HUES48 (cell line): Measurements from ENCODE around the gene PALM.
"Not testable (repeated sequence)": the region's sequence is repeated elsewhere in the genome, so short reads cannot be mapped to it uniquely, and the experiment has no call there.

Source experiments
- H3K27ac ChIP-seq: one replicate; pipeline ENCODE4 v1.7.0; 2013; ENCODE audit warnings: low read depth, low read length, inconsistent platforms
- H3K27me3 ChIP-seq: 2 replicates; pipeline ENCODE4 v1.6.1; 2013; ENCODE audit warnings: mild to moderate bottlenecking, low read length; ENCODE audit not compliant: control insufficient read depth, insufficient read depth
- H3K36me3 ChIP-seq: 2 replicates; pipeline ENCODE4 v1.6.1; 2013; ENCODE audit warnings: low read length; ENCODE audit not compliant: control insufficient read depth, insufficient read depth
- H3K4me1 ChIP-seq: 2 replicates; pipeline ENCODE4 v1.6.1; 2013; ENCODE audit warnings: mild to moderate bottlenecking, low read length; ENCODE audit not compliant: control insufficient read depth, insufficient read depth
- H3K4me3 ChIP-seq: 2 replicates; pipeline ENCODE4 v1.5.1; 2013; ENCODE audit warnings: mild to moderate bottlenecking, low read depth, low read length
- H3K9ac ChIP-seq: 2 replicates; pipeline ENCODE4 v1.6.1; 2013; ENCODE audit warnings: mild to moderate bottlenecking, low read depth, low read length, moderate library complexity
- H3K9me3 ChIP-seq: 2 replicates; pipeline ENCODE4 v1.6.1; 2013; ENCODE audit warnings: low read length; ENCODE audit not compliant: control insufficient read depth, insufficient read depth

PALM gene

GRCh38 chr19:668675-669434, 39.9 kb upstream of the PALM start:
- not testable (repeated sequence) for H3K9me3 ChIP-seq, H3K27ac ChIP-seq, H3K4me3 ChIP-seq, H3K27me3 ChIP-seq, H3K9ac ChIP-seq, H3K4me1 ChIP-seq, H3K36me3 ChIP-seq

DNA sequence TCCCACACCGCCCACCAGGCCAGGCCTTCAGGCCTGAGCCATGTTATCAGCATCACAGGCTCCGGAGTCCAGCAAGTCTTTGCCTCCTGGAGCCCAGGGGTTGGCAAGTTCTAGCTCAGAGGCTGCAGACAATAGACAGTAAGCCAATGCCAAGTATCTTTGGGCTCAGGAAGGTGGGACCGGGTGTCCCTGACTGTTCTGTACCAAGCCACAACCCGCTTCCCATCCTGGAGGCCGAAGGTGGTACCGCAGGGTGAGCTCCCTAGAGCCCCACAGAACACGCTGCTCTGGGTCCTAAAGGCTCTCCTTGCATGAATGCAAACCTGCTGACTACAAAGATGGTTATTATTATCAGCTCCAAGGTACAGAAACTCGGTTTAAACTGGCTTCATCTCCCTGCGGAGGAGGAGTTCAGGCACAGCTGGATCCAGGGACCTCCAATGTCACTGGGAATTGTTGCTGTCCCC, 38.1 kb upstream of the PALM start:
- H3K36me3 ChIP-seq = no peaks in the 10 kb centered on the region
- peaks cover 7% of the 10 kb centered on the region for H3K27me3 ChIP-seq

DNA sequence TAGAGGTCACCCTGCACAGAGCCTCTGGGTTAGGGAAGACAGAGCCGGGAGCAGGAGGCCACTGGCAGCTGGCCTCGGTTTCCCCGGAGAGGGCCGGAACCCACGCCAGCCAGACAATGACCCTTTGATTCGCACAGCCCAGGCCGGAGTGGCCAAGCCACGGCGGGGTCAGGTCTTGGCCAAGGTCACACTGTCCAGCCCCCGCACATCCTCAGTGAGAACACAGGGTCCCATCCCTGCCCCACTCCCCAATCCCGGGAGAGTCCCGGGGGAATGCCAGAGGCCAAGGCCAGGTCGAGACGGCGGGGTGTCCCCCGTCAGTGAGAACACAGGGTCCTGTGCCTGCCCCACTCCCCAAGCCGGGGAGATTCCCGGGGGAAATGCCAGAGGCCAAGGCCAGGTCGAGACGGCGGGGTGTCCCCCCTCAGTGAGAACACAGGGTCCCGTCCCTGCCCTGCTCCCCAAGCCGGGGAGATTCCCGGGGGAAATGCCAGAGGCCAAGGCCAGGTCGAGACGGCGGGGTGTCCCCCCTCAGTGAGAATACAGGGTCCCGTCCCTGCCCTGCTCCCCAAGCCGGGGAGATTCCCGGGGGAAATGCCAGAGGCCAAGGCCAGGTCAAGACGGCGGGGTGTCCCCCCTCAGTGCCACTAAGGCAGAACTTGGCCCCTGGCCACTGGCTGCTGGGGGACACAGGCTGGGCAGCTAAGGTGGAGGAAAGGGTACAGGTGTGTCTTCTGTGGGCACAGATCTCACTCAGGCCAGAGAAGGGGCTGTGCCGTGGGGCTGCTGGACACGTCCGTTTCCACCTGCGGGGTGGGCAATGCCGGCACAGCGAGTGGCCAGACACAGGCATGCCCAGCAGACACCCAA, 34.2 kb upstream of the PALM start:
- Histone ChIP-seq H3K36me3 (no peaks in the 10 kb centered on the region), H3K4me1 (peaks cover 4% of the 10 kb centered on the region; the same call in 1 of the 2 replicates), H3K27me3 (peaks cover 16% of the 10 kb centered on the region), H3K9ac (no peak overlapping the region), H3K27ac (no peak overlapping the region), H3K4me3 (no peak overlapping the region), H3K9me3 (no peaks in the 10 kb centered on the region)

More for the DNA sequence above, 38.1 kb upstream of the PALM start:
- Histone ChIP-seq H3K9me3 (no peaks in the 10 kb centered on the region), H3K4me1 (no peaks in the 10 kb centered on the region), H3K27ac (no peak overlapping the region), H3K4me3 (no peak overlapping the region), H3K9ac (no peak overlapping the region)

DNA sequence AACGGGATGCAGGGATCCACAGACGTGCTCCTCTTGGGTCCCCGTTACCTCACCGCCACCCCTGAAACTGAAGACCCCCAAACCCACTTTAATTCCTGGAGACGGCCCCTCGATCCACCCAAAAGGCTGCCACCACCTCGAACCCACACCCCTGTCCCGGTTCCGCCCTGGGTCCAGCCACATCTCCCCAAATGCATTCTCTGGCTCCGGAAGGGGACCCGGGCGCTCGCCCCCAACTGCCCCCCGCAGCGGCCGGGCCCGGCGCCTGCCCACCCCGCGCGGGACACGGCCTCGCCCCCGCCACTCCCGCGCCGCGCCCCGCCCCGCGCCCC, 32.8 kb upstream of the PALM start:
- no peak overlapping the region for H3K9ac ChIP-seq
- no peaks in the 10 kb centered on the region for H3K9me3 ChIP-seq
- H3K4me3 ChIP-seq = no peak overlapping the region
- peaks cover 16% of the 10 kb centered on the region for H3K27me3 ChIP-seq
- no peaks in the 10 kb centered on the region for H3K36me3 ChIP-seq
- H3K27ac ChIP-seq = no peak overlapping the region
- peaks cover 5% of the 10 kb centered on the region; the same call in 1 of the 2 replicates for H3K4me1 ChIP-seq

DNA sequence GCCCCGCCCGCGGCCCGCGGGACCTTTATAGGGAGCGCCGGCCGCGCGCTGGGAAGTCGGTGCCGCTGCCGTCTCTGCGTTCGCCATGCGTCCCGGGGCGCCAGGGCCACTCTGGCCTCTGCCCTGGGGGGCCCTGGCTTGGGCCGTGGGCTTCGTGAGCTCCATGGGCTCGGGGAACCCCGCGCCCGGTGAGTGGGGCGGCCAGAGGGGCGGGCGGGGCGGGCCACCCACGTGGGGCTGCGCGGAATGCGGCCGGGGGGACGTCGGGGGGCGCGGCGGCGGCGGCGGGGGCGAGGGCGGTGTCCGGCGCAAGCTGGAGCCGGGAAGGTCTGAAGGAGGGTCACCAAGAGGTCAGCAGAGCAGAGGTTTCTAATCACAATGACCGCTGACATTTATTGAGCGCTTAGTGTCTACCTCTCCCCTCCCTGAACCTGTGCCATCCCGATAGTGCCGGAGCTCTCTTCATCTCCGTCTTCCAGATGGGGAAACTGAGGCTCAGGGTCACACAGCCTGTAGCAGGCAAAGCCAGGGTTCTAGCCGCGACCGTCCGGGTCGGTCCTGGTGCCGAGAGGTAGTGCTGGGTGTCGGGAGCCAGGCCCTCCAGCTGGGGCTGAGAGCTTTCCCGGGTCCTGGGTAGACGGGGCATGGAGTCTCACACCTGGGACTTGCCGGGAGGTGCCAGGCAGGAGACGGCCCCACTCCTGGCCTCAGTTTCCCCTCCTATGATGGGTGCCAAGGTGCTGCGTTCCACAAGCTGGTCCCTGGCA, 32.2 kb upstream of the PALM start, which contains the start of gene FSTL3:
Gene FSTL3 (plus strand): TSS at position 54 of the 767 bp plus-strand sequence. CDS start 32 bp downstream, at position 86.
- H3K4me1 ChIP-seq = peaks cover 5% of the 10 kb centered on the region; the same call in 1 of the 2 replicates
- peaks cover 16% of the 10 kb centered on the region for H3K27me3 ChIP-seq
- peak within 1 kb of the TSS; percentile 41; the same call in 1 of the 2 replicates for H3K4me3 ChIP-seq
- no peaks in the 10 kb centered on the region for H3K36me3 ChIP-seq
- no peak within 1 kb of the TSS for H3K27ac ChIP-seq
- no peak within 1 kb of the TSS for H3K9ac ChIP-seq
- no peaks in the 10 kb centered on the region for H3K9me3 ChIP-seq

GRCh38 chr19:677201-677600, 31.5 kb upstream of the PALM start:
- Histone ChIP-seq H3K9me3 (no peaks in the 10 kb centered on the region), H3K36me3 (no peaks in the 10 kb centered on the region), H3K4me3 (no peak overlapping the region), H3K27ac (no peak overlapping the region), H3K27me3 (peaks cover 16% of the 10 kb centered on the region), H3K4me1 (peaks cover 5% of the 10 kb centered on the region; the same call in 1 of the 2 replicates), H3K9ac (no peak overlapping the region)

- no peaks in the 10 kb centered on the region for H3K9me3 ChIP-seq
- no peak overlapping the region for H3K27ac ChIP-seq
- H3K9ac ChIP-seq = no peak overlapping the region
- H3K4me3 ChIP-seq = no peak overlapping the region
- H3K27me3 ChIP-seq = peaks cover 16% of the 10 kb centered on the region
- H3K4me1 ChIP-seq = peaks cover 5% of the 10 kb centered on the region; the same call in 1 of the 2 replicates
- H3K36me3 ChIP-seq = no peaks in the 10 kb centered on the region
Observed at GRCh38 chr19:677601-678436, 30.9 kb upstream of the PALM start.

DNA sequence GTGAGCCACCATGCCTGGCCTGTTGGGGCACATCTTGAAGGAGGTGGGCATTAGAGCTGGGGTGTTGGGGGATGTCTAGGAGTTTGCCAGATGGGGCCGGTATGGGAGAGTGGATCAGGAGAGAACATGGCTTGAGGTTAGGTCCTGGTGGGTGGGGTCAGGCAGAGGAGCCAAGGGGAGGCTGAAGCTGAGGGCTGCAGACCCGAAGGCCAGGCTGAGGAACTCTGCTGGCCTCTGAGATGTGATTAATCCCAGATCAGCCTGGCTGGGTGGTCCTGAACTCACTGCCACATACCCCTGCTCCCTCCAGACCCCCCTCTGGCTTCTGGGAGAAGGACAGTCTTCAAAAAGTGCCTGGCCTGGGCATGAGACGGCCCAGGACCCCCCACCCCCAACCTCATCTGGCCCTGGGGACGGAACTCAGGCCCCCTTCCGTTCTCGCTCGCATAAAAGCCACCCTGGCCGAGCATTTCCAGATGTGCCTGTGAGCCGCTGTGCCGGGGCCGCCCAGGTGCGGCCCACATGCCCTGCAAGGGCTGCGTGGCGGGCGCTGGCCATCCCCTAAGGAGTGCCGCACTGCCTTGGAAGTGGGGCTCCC, 29.8 kb upstream of the PALM start:
- Histone ChIP-seq H3K4me1 (peaks cover 5% of the 10 kb centered on the region; the same call in 1 of the 2 replicates), H3K9me3 (no peaks in the 10 kb centered on the region), H3K9ac (no peak overlapping the region), H3K36me3 (no peaks in the 10 kb centered on the region), H3K27ac (no peak overlapping the region), H3K4me3 (peak overlapping the region; percentile 80; the same call in 1 of the 2 replicates), H3K27me3 (peaks cover 16% of the 10 kb centered on the region)

DNA sequence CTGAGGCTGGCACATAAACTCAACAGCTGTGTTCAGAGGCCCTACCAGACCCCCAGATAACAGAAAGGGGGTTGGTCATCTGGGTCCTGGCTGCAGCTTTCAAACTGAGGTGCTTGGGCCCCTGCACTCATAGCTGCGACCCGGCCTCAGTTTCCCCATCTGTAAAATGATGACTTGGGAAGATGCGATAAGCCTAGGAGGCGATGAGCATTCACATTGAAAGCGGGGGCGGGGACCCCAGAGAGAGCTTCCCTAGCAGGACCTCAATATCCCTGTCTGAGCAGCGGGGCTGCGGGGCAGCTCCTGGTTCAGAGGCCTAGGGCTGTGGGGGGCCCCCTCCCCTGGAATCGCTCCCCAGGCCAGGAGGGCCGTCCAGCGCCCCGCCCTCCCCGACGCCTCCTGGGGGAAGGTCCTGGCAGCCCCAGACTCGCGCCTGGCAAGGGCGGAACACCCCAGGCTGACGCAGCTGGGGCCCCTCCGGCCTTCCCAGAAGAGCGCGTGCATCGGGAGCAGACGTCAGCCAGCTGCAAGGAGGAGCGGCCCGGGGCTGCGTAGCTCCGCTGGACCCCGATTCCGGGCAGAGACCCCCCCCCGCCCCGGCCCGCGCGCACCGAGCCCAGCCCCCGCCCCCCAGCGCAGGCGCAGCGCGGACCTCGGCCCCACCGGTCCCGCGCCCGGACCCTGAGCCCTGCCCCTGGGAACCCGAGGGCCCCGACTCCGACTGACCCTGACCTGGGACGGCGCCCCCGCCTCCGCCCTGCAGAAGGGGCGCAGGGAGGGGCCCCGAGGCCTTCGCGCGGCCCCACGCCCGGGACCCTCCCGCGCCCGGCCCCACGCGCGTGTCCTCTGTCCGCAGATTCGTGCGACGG, 29.1 kb upstream of the PALM start:
- Histone ChIP-seq H3K27me3 (peaks cover 16% of the 10 kb centered on the region), H3K9me3 (no peaks in the 10 kb centered on the region), H3K4me1 (peaks cover 5% of the 10 kb centered on the region; the same call in 1 of the 2 replicates), H3K9ac (peak overlapping the region; percentile 67; the same call in 1 of the 2 replicates), H3K36me3 (no peaks in the 10 kb centered on the region), H3K27ac (peak overlapping the region; percentile 86), H3K4me3 (peak overlapping the region; percentile 80)
